Thyroid gland (tissue), 4 donors: Measurements from ENCODE around the gene SIN3B. TPM values are rescaled to one million over a fixed set of nuclear protein-coding genes. Genes with fewer than 3 reads are reported as not detected.

Source experiments
- DNase-seq, 2 donors: peaks; one replicate each; pipeline ENCODE4 v3.0.0-alpha.2; 2019
- H3K27ac ChIP-seq, 3 donors: fragments of 200-600 bp; sonication (generic); 1 replicate in 2 of 3; 2 replicates in 1 of 3; pipeline ENCODE4 v1.5.1; 2016 to 2019; ENCODE audit warnings: mild to moderate bottlenecking in 1 of 3, moderate library complexity in 1 of 3
- H3K27me3 ChIP-seq: fragments of 200-600 bp; sonication (generic); one replicate; pipeline ENCODE4 v1.5.1; 2019
- H3K36me3 ChIP-seq, 2 donors: fragments of 200-600 bp; sonication (generic); one replicate each; pipeline ENCODE4 v1.5.1; 2016 to 2019
- H3K4me1 ChIP-seq, 2 donors: fragments of 200-600 bp; sonication (generic); one replicate each; pipeline ENCODE4 v1.5.1; 2017 to 2019
- H3K4me3 ChIP-seq, 3 donors: fragments of 200-600 bp; sonication (generic); replicated peaks in 1 of 3; 1 replicate in 2 of 3; 2 replicates in 1 of 3; pipeline ENCODE4 v1.5.1; 2016; ENCODE audit warnings: mild to moderate bottlenecking in 1 of 3
- H3K9me3 ChIP-seq: fragments of 200-600 bp; sonication (generic); one replicate; pipeline ENCODE4 v1.5.1; 2017
- POLR2A ChIP-seq, 2 donors: fragments of 450-650 bp; IDR thresholded peaks; one replicate each; pipeline ENCODE4 v1.6.1; 2017; ENCODE audit warnings: antibody characterized with exemption in 2 of 2, mild to moderate bottlenecking in 2 of 2, moderate library complexity in 1 of 2
- WGBS, 2 donors: methylation state at CpG; one replicate each; pipeline ENCODE4 v1.1.5; 2017; 5-methylcytosine and 5-hydroxymethylcytosine counted together
- intact Hi-C: fragments of 100-400 bp; cut with DNase I; formaldehyde crosslinking; loops from one replicate; pipeline ENCODE4 v1.15.1; 2023
- total RNA-seq, 4 donors: library from RNA; depleted of rRNA; stranded (reverse); fragments of >200 nt; gene quantifications; one replicate each; pipeline ENCODE4 v1.2.3, GENCODE V29; 2016
- TF ChIP-seq, protein P1 (sequence below), 6 experiments: fragments of 200-600 bp in 3 of 6; fragments of 450-650 bp in 3 of 6; sonication (generic) in 3 of 6; IDR thresholded peaks; one replicate each; pipeline ENCODE4 v1.5.1; 2016 to 2019; ENCODE audit warnings: antibody characterized with exemption in 6 of 6, mild to moderate bottlenecking in 2 of 6, inconsistent platforms in 1 of 6, moderate library complexity in 1 of 6

SIN3B gene
- total RNA-seq, 4 donors from 2014 or later: 33.6 to 65.9 (median 47.6) TPM

DNA sequence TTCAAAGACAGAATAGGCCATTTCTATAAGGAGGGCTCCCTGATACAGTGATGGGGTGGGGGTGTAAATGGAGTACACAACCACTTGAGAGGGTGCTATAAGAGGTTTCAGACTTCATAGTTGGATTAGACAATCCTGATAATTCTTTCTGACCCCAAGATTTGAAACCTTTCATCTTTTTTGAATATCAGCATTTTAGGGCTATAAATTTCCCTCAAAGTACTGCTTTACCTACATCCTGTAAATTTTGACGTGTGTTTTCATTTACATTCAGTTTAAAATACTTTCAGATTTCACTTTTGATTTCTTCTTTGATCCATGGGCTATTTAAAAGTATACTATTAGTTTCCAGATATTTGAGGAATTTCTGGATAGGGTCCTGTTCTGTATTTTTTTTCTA is 40.0 kb upstream of the SIN3B start:
- no peak overlapping the region for H3K4me3 ChIP-seq
- no peaks in the 10 kb centered on the region for H3K27me3 ChIP-seq
- H3K4me1 ChIP-seq: no peaks in the 10 kb centered on the region
- no peaks in the 10 kb centered on the region for H3K36me3 ChIP-seq
- H3K9me3 ChIP-seq: no peaks in the 10 kb centered on the region
- 88 to 93% methylated on average over 1 of the region's 1 CpG for WGBS, 2 donors
- intact Hi-C loops: no loop called here
- TF ChIP-seq, protein P1, sequence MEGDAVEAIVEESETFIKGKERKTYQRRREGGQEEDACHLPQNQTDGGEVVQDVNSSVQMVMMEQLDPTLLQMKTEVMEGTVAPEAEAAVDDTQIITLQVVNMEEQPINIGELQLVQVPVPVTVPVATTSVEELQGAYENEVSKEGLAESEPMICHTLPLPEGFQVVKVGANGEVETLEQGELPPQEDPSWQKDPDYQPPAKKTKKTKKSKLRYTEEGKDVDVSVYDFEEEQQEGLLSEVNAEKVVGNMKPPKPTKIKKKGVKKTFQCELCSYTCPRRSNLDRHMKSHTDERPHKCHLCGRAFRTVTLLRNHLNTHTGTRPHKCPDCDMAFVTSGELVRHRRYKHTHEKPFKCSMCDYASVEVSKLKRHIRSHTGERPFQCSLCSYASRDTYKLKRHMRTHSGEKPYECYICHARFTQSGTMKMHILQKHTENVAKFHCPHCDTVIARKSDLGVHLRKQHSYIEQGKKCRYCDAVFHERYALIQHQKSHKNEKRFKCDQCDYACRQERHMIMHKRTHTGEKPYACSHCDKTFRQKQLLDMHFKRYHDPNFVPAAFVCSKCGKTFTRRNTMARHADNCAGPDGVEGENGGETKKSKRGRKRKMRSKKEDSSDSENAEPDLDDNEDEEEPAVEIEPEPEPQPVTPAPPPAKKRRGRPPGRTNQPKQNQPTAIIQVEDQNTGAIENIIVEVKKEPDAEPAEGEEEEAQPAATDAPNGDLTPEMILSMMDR (IDR thresholded peaks at IDR 0.05): no peak
- TF ChIP-seq POLR2A (IDR thresholded peaks at IDR 0.05): no peak
- H3K27ac ChIP-seq: no peak overlapping the region
- no peak for DNase-seq

DNA sequence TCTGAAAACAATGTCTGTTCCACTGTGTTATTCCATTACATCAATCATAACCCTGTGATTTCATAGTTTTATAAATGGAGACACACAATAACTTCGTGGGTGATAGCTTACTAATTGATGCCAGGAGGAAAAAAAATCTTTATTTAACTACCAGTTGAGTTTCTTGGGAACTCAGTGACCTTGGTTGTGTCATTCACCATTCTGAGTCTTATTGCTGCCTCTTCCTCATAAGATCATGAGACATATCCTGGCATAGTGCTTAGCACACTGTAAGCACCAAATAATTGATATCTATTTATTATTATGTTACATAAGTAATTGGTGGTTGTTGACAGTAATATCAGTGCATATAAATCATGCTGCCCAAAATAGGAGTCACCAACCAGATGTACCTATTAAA is 39.1 kb upstream of the SIN3B start:
- WGBS, 2 donors: 46 to 77% methylated on average over 1 of the region's 1 CpG
- no peaks in the 10 kb centered on the region for H3K36me3 ChIP-seq
- H3K4me3 ChIP-seq: no peak overlapping the region
- no peaks in the 10 kb centered on the region for H3K27me3 ChIP-seq
- no peaks in the 10 kb centered on the region for H3K9me3 ChIP-seq
- no peak for DNase-seq
- intact Hi-C loops: no loop called here
- no peak overlapping the region for H3K27ac ChIP-seq
- TF ChIP-seq POLR2A (IDR thresholded peaks at IDR 0.05): no peak
- TF ChIP-seq, protein P1 (IDR thresholded peaks at IDR 0.05): no peak
- H3K4me1 ChIP-seq: no peaks in the 10 kb centered on the region

DNA sequence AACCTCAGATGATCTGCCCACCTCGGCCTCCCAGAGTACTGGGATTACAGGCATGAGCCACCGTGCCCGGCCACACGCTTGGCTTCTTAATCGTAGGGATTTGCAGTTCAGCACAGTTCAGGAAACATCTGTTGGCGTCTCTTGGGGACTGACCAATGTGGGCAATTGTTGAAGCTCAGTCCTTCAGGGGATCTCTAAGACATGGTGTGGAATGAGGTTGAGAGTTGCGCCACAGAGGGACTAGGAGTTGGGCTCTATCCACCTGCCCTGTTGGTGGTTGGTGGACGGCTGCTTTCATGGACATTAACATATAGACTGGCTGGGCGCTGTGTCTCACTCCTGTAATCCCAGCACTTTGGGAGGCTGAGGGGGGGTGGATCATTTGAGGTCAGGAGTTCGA is 37.3 kb upstream of the SIN3B start:
- intact Hi-C loops: no loop called here
- H3K9me3 ChIP-seq: no peaks in the 10 kb centered on the region
- 85 to 92% methylated on average over 10 of the region's 10 CpGs for WGBS, 2 donors

DNA sequence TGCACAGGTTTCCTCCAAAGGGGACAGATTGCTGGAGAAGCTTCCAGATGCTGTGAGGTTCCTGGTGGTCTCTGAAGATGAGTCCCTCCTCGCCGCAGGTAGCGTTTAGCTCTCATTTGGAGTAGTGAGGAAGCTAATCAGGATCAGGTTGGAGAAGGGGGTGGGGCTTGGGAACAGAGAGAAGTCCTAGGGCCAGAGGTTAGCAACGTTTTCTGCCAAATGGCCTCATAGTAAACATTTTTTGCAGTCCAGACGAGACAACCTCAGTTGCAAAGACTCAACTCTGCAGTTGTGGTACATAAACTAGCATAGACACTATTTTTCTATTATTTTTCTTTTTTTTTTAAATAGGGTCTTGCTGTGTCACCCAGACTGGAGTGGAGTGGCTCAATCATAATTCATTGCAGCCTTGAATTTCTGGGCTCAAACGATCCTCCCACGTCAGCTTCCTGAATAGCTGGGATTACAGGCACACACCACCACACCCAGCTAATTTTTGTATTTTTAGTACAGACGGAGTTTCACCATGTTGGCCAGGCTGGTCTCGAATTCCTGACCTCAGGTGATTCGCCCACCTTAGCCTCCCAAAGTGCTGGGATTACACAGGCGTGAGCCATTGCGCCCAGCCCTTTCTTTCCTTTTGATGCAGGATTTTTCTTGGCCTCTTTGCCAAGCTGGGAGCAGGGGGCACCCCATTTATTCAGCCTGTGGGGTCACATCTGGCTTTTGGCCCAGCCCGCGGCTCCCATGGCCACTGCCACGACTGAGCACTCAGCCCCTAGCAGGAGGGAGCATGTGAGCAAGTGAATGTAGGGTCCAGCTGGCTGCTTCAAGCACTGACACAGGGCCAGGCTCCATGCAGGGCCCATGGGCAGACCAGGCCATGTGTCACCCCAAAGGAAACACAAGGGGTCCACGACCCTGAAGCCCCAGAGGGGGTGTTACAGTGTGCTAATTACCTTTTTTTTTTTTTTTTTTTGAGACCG is 34.4 kb upstream of the SIN3B start:
- intact Hi-C loops: no loop called here

More for the DNA sequence above, 37.3 kb upstream of the SIN3B start:
- Histone ChIP-seq H3K27ac (no peak overlapping the region), H3K27me3 (no peaks in the 10 kb centered on the region), H3K4me3 (no peak overlapping the region), H3K4me1 (no peaks in the 10 kb centered on the region), H3K36me3 (no peaks in the 10 kb centered on the region)
- TF ChIP-seq, protein P1 (IDR thresholded peaks at IDR 0.05): no peak
- no peak for TF ChIP-seq POLR2A (IDR thresholded peaks at IDR 0.05)
- no peak for DNase-seq

More for the DNA sequence above, 34.4 kb upstream of the SIN3B start:
- 79 to 80% methylated on average over 17 of the region's 17 CpGs for WGBS, 2 donors
- Histone ChIP-seq H3K4me1 (no peaks in the 10 kb centered on the region), H3K36me3 (no peaks in the 10 kb centered on the region), H3K27ac (no peak overlapping the region), H3K9me3 (no peaks in the 10 kb centered on the region), H3K27me3 (no peaks in the 10 kb centered on the region), H3K4me3 (no peak overlapping the region)
- no peak for DNase-seq
- TF ChIP-seq, protein P1 (IDR thresholded peaks at IDR 0.05): no peak
- TF ChIP-seq POLR2A (IDR thresholded peaks at IDR 0.05): no peak
